ENCODE data around the gene AGO1.
"Not testable (repeated sequence)": the region's sequence is repeated elsewhere in the genome, so short reads cannot be mapped to it uniquely, and the experiment has no call there.

Gene AGO1

DNA sequence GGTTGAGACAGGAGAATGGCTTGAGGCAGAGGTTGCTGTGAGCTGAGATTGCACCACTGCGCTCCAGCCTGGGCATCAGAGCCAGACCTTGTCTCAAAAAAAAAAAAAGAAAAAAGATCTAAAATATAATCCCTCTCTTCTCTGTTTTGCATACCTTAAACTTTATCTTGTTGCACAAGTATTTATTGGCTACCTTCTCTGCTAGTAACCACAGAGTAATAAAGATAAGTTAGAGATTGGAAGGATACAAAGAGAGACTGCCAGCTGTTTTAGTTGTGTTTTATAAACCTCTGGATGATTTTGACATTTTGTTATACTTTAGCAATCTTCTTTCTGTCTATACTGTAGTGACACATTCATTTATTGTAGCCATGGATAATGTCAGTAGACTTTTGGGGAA lies 75.5 kb downstream of the AGO1 start:
- TF ChIP-seq, protein P1, sequence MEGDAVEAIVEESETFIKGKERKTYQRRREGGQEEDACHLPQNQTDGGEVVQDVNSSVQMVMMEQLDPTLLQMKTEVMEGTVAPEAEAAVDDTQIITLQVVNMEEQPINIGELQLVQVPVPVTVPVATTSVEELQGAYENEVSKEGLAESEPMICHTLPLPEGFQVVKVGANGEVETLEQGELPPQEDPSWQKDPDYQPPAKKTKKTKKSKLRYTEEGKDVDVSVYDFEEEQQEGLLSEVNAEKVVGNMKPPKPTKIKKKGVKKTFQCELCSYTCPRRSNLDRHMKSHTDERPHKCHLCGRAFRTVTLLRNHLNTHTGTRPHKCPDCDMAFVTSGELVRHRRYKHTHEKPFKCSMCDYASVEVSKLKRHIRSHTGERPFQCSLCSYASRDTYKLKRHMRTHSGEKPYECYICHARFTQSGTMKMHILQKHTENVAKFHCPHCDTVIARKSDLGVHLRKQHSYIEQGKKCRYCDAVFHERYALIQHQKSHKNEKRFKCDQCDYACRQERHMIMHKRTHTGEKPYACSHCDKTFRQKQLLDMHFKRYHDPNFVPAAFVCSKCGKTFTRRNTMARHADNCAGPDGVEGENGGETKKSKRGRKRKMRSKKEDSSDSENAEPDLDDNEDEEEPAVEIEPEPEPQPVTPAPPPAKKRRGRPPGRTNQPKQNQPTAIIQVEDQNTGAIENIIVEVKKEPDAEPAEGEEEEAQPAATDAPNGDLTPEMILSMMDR (conservative IDR thresholded peaks at IDR 0.05; ENCODE audit: control insufficient read depth, insufficient read depth, low read depth, low read length): no peak
- DNase-seq (ENCODE audit: low read depth): no peak

DNA sequence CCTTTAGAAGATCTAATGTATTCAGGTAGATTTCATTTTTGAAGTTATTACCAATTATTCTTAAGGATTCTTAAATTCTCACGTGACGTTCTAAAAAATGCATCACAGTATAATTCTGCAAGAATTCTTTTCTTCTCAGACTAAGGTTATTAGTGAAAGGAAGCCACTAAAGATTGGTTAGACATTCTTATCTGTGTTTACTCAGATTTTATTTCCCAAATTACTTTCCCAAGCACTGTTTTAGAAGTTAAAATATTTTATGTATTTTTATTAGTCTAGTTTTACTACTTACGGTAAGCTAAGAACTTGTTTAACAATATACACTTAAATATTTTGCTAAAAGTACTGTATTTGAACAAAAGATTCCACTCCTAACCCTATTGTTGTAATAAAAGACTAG lies 76.3 kb downstream of the AGO1 start:
- DNase-seq (ENCODE audit: low read depth): no peak
- TF ChIP-seq, protein P1 (conservative IDR thresholded peaks at IDR 0.05; ENCODE audit: control insufficient read depth, insufficient read depth, low read depth, low read length): no peak
- H3K4me3 ChIP-seq (ENCODE audit: control insufficient read depth, low read depth, low read length): no peak overlapping the region

More for the DNA sequence above, 75.5 kb downstream of the AGO1 start:
- no peak overlapping the region for H3K4me3 ChIP-seq (ENCODE audit: control insufficient read depth, low read depth, low read length)

DNA sequence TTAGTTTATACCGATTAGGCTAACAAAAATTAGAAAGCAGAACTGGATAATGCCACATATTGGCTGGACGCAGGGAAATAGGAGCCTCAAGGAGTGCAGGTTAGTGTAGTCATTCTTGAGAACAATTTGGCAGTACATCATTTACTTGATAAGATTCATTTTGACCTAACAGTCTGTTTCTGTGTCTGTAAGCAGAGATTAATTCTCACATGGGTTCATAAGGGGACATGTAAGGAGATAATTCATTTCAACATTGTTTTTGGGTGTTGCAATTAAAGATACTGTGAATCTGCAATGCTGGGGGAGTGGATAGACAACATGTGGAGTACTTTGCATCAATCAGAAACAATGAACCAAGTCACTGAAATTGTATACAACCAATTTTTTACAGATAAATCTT lies 79.9 kb downstream of the AGO1 start:
- no peak overlapping the region for H3K4me3 ChIP-seq (ENCODE audit: control insufficient read depth, low read depth, low read length)
- TF ChIP-seq, protein P1 (conservative IDR thresholded peaks at IDR 0.05; ENCODE audit: control insufficient read depth, insufficient read depth, low read depth, low read length): no peak
- DNase-seq (ENCODE audit: low read depth): no peak

DNA sequence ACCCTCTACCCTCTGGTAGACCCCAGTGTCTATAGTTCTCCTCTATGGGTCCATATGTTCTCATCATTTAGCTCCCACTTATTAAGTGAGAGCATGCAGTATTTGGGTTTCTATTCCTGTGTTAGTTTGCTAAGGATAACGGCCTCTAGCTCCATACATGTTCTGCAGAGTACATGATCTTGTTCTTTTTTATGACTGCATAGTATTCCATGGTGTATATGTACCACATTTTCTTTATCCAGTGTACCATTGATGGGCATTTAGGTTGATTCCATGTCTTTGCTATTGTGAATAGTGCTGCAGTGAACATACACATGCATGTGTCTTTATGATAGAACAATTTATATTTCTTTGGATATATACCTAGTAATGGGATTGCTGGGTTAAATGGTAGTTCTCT lies 81.3 kb downstream of the AGO1 start:
- not testable (repeated sequence) for DNase-seq (ENCODE audit: low read depth); H3K4me3 ChIP-seq (ENCODE audit: control insufficient read depth, low read depth, low read length)

DNA sequence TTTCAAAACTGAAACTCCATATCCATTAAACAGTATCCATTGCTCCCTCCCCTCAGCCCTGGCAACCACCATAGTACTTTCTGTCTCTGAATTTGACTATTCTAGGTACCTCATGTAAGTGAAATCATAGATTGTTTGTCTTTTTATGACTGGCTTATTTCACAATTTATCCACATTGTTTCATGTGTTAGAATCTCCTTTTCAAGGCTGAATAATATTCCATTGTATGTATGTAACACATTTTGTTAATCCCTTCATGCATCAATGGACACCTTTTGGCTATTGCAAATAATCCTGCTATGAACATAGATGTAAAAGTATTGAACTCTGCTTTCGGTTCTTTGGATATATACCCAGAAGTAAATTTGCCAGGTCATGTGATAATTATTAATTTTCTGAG lies 85.4 kb downstream of the AGO1 start:
- TF ChIP-seq, protein P1 (conservative IDR thresholded peaks at IDR 0.05; ENCODE audit: control insufficient read depth, insufficient read depth, low read depth, low read length): no peak
- DNase-seq (ENCODE audit: low read depth): no peak
- no peak overlapping the region for H3K4me3 ChIP-seq (ENCODE audit: control insufficient read depth, low read depth, low read length)

DNA sequence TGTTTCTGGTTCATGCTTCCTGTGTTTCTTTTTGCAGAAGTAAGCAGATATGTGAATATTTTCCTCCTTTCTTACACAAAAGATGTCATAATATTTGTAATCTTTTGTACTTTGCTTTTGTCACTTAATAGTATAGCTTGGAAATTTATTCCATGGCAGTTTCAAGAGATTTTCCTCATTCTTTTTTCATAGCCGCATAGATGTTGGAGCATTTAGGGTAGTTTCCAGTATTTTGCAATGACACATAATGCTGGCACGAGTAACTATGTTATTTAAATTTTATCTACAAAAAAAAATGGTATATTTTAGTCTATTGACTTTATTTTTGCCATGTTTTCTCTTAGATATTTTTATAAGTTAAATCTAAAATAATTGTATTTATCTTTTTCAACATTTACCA lies 88.6 kb downstream of the AGO1 start:
- no peak overlapping the region for H3K4me3 ChIP-seq (ENCODE audit: control insufficient read depth, low read depth, low read length)
- DNase-seq (ENCODE audit: low read depth): no peak
- TF ChIP-seq, protein P1 (conservative IDR thresholded peaks at IDR 0.05; ENCODE audit: control insufficient read depth, insufficient read depth, low read depth, low read length): no peak

DNA sequence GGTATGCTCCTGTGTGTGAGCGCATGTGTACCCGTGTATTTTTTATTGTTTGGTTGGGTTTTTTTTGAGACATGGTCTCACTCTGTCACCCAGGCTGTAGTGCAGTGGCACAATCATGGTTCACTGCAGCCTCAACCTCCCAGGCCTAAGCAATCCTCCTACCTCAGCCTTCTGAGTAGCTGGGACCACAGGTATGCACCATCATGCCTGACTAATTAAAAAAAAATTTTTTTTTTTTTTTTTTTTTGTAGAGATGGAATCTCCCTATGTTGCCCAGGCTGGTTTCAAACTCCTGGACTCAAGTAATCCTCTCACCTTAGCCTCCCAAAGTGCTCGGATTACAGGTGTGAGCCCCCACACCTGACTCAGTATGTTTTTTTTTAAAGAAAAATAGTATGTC lies 89.6 kb downstream of the AGO1 start:
- DNase-seq (ENCODE audit: low read depth): not testable (repeated sequence)

DNA sequence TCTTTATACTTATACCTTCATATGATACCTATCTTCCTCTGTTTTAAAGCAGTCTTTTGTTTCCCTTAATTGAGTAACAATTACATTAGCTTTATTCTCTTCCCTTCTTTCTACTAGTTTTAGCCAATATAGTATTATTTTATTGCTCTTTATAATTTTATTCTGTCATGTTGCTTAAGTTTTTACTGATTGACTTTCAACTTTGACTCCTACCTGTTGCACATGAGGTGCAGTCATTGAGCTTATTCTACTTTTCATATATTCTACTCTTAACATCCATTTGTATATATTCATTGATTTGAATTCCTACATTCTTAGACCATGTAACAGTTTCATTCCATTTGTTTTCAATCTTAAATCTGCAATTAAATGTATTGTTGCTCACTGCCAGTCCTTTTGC lies 97.1 kb downstream of the AGO1 start:
- DNase-seq (ENCODE audit: low read depth): no peak
- TF ChIP-seq, protein P1 (conservative IDR thresholded peaks at IDR 0.05; ENCODE audit: control insufficient read depth, insufficient read depth, low read depth, low read length): no peak
- no peak overlapping the region for H3K4me3 ChIP-seq (ENCODE audit: control insufficient read depth, low read depth, low read length)

More for the DNA sequence above, 89.6 kb downstream of the AGO1 start:
- H3K4me3 ChIP-seq (ENCODE audit: control insufficient read depth, low read depth, low read length): not testable (repeated sequence)

Measured in fibroblast of mammary gland (primary cell).